ENCODE results near the gene WDPCP. TPM values are rescaled to one million over a fixed set of nuclear protein-coding genes. Genes with fewer than 3 reads are reported as not detected.
"Not testable (repeated sequence)": the region's sequence is repeated elsewhere in the genome, so short reads cannot be mapped to it uniquely, and the experiment has no call there.

Gene WDPCP
- total and polyA plus RNA-seq, 10 donors: 2.1 to 20.0 (median 13.3) TPM

GRCh38 chr2:63326473-63326872, 261.8 kb downstream of the WDPCP start:
- H3K4me1 ChIP-seq: no peaks in the 10 kb centered on the region
- H3K9me3 ChIP-seq: peaks cover 3 to 48% (median 30%) of the 10 kb centered on the region in 8 donors
- WGBS, 5 donors: 72 to 88% (median 83%) methylated on average over 1 of the region's 1 CpG
- peaks cover 0 to 17% (median 0%) of the 10 kb centered on the region in 6 donors for H3K36me3 ChIP-seq
- H3K27ac ChIP-seq: no peak overlapping the region
- no peak overlapping the region for H3K4me3 ChIP-seq
- no peaks in the 10 kb centered on the region for H3K27me3 ChIP-seq (replicated peaks in 1 of 7)
- TF ChIP-seq POLR2AphosphoS5 (IDR thresholded peaks at IDR 0.05): no peak
- TF ChIP-seq POLR2A (IDR thresholded peaks at IDR 0.05): no peak
- TF ChIP-seq, protein P1, sequence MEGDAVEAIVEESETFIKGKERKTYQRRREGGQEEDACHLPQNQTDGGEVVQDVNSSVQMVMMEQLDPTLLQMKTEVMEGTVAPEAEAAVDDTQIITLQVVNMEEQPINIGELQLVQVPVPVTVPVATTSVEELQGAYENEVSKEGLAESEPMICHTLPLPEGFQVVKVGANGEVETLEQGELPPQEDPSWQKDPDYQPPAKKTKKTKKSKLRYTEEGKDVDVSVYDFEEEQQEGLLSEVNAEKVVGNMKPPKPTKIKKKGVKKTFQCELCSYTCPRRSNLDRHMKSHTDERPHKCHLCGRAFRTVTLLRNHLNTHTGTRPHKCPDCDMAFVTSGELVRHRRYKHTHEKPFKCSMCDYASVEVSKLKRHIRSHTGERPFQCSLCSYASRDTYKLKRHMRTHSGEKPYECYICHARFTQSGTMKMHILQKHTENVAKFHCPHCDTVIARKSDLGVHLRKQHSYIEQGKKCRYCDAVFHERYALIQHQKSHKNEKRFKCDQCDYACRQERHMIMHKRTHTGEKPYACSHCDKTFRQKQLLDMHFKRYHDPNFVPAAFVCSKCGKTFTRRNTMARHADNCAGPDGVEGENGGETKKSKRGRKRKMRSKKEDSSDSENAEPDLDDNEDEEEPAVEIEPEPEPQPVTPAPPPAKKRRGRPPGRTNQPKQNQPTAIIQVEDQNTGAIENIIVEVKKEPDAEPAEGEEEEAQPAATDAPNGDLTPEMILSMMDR (IDR thresholded peaks at IDR 0.05 in 8 of 11, conservative IDR thresholded peaks at IDR 0.05 in 3 of 11): no peak
- intact Hi-C loops (cut with DNase I; ENCODE audit: low total_unique reads): no loop called here
- DNase-seq: no peak

DNA sequence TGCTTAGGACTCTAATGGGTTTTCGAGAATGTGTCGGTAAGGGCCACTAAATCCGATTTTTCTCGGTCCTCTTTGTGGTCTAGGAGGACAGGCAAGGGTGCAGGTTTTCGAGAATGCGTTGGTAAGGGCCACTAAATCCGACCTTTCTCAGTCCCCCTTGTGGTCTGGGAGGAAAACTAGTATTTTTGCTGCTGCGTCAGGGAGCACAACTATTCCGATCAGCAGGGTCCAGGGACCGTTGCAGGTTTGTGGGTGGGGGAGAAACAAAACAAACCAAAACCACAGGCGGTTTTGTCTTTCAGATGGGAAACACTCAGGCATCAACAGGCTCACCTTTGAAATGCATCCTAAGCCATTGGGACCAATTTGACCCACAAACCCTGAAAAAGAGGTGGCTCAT, 264.6 kb downstream of the WDPCP start:
- DNase-seq; H3K4me1 ChIP-seq; H3K4me3 ChIP-seq; H3K27ac ChIP-seq; H3K27me3 ChIP-seq (replicated peaks in 1 of 7); intact Hi-C loops (cut with DNase I; ENCODE audit: low total_unique reads): not testable (repeated sequence)
- Histone ChIP-seq H3K36me3 (peaks cover 0 to 16% (median 0%) of the 10 kb centered on the region in 6 donors), H3K9me3 (peaks cover 3 to 66% (median 42%) of the 10 kb centered on the region in 8 donors)
- WGBS, 5 donors: 85 to 98% (median 90%) methylated on average over 11 of the region's 11 CpGs

DNA sequence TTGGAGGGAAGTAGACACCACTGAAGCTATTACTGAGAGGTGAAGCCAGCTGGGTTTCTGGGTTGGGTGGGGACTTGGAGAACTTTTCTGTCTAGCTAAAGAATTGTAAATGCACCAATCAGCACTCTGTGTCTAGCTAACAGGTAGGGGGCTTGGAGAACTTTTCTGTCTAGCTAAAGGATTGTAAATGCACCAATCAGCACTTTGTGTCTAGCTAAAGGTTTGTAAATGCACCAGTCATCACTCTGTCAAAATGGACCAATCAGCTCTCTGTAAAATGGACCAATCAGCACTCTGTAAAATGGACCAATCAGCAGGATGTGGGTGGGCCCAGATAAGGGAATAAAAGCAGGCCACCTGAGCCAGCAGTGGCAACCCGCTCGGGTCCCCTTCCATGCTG, 266.3 kb downstream of the WDPCP start:
- H3K27ac ChIP-seq; H3K4me3 ChIP-seq; intact Hi-C loops (cut with DNase I; ENCODE audit: low total_unique reads); DNase-seq; H3K4me1 ChIP-seq; H3K36me3 ChIP-seq; H3K27me3 ChIP-seq (replicated peaks in 1 of 7): not testable (repeated sequence)
- peaks cover 3 to 72% (median 41%) of the 10 kb centered on the region in 8 donors for H3K9me3 ChIP-seq
- 90 to 100% (median 93%) methylated on average over 2 of the region's 2 CpGs for WGBS, 5 donors

DNA sequence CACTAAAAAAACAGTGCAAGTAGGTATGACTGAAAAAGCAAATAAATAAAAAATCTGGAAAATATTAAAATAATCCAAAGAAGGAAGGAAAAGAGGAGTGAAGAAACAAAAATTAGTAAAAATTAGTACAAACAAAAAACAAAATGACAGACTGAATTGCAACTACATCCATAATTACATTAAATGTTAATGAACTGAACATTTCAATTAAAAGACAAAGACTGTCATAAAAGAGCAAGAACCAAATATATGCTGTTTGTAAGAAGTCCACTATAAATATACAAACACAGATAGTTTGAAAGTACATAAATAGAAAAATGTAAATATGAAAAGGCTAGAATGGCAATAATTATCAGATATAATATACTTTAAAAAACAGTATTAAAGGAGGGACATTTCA, 267.6 kb downstream of the WDPCP start:
- Histone ChIP-seq H3K27ac (no peak overlapping the region), H3K36me3 (peaks cover 0 to 7% (median 0%) of the 10 kb centered on the region in 6 donors), H3K4me1 (no peaks in the 10 kb centered on the region), H3K9me3 (peaks cover 3 to 72% (median 41%) of the 10 kb centered on the region in 8 donors), H3K4me3 (no peak overlapping the region), H3K27me3 (replicated peaks in 1 of 7) (no peaks in the 10 kb centered on the region)
- intact Hi-C loops (cut with DNase I; ENCODE audit: low total_unique reads): no loop called here
- DNase-seq: no peak
- TF ChIP-seq POLR2AphosphoS5 (IDR thresholded peaks at IDR 0.05) (no peak), POLR2A (IDR thresholded peaks at IDR 0.05) (no peak)
- TF ChIP-seq, protein P1 (IDR thresholded peaks at IDR 0.05 in 8 of 11, conservative IDR thresholded peaks at IDR 0.05 in 3 of 11): no peak

DNA sequence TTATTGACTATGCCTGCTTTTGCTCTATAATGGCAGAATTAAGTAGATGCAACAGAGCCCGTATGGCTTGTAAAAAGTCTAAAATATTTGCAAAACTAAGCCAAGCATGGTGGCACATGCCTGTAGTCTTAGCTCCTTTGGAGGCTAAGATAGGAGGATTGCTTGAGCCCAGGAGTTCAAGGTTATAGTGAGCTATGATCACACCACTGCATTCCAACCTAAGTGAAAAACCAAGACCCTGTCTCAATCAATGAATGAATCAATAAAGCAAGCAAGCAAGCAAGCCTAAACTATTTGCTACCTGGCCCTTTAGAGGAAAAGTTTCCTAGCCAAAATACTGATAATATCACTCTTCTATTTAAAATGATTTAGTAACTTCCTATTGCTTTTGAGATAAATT, 277.7 kb downstream of the WDPCP start:
- WGBS, 5 donors: 78 to 95% (median 85%) methylated on average over 1 of the region's 1 CpG
- Histone ChIP-seq H3K36me3 (peaks cover 0 to 33% (median 0%) of the 10 kb centered on the region in 6 donors), H3K27ac (no peak overlapping the region), H3K27me3 (replicated peaks in 1 of 7) (no peaks in the 10 kb centered on the region), H3K9me3 (peaks cover 0 to 46% (median 41%) of the 10 kb centered on the region in 8 donors), H3K4me1 (no peaks in the 10 kb centered on the region), H3K4me3 (no peak overlapping the region)
- TF ChIP-seq, protein P1 (IDR thresholded peaks at IDR 0.05 in 8 of 11, conservative IDR thresholded peaks at IDR 0.05 in 3 of 11): no peak
- TF ChIP-seq POLR2A (IDR thresholded peaks at IDR 0.05): no peak
- no peak for TF ChIP-seq POLR2AphosphoS5 (IDR thresholded peaks at IDR 0.05)
- intact Hi-C loops (cut with DNase I; ENCODE audit: low total_unique reads): no loop called here
- DNase-seq: no peak

Measured in spleen (tissue), 11 donors.